Rectal smooth muscle tissue (tissue), 1 donor: ENCODE measurements around the gene OR6B3.

ENCODE experiments used
- H3K27ac ChIP-seq: one replicate; pipeline ENCODE4 v1.7.0; 2013; ENCODE audit warnings: low read depth, low read length, inconsistent platforms
- H3K27me3 ChIP-seq: one replicate; pipeline ENCODE4 v1.7.0; 2013; ENCODE audit warnings: low read length; ENCODE audit not compliant: control insufficient read depth, insufficient read depth
- H3K36me3 ChIP-seq: one replicate; pipeline ENCODE4 v1.7.0; 2013; ENCODE audit warnings: low read length; ENCODE audit not compliant: control insufficient read depth, insufficient read depth
- H3K4me1 ChIP-seq: one replicate; pipeline ENCODE4 v1.7.0; 2013; ENCODE audit warnings: low read length; ENCODE audit not compliant: control insufficient read depth, insufficient read depth
- H3K4me3 ChIP-seq: one replicate; pipeline ENCODE4 v1.7.0; 2013; ENCODE audit warnings: low read length
- H3K9ac ChIP-seq: one replicate; pipeline ENCODE4 v1.7.0; 2013; ENCODE audit warnings: low read length

Gene OR6B3

DNA sequence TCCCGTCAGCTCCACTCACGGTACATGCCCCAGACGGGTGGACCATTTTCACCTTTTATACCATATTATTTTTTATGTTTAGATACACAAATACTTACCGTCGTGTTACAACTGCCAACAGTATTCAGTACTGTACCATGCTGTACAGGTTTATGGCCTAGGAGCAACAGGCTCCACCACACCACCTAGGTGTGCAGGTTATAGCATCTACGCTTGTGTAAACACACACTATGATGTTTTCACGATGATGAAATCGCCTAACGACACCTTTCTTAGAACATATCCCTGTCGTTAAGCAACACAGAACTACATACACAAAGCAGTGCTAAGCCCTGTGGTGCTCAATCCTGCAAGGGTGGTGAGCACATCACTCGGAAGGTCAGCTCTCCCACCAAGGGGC lies 52.6 kb downstream of the OR6B3 start:
- Histone ChIP-seq H3K27ac (no peak overlapping the region), H3K4me3 (no peak overlapping the region), H3K4me1 (no peaks in the 10 kb centered on the region), H3K27me3 (no peaks in the 10 kb centered on the region), H3K36me3 (peaks cover 30% of the 10 kb centered on the region), H3K9ac (no peak overlapping the region)

DNA sequence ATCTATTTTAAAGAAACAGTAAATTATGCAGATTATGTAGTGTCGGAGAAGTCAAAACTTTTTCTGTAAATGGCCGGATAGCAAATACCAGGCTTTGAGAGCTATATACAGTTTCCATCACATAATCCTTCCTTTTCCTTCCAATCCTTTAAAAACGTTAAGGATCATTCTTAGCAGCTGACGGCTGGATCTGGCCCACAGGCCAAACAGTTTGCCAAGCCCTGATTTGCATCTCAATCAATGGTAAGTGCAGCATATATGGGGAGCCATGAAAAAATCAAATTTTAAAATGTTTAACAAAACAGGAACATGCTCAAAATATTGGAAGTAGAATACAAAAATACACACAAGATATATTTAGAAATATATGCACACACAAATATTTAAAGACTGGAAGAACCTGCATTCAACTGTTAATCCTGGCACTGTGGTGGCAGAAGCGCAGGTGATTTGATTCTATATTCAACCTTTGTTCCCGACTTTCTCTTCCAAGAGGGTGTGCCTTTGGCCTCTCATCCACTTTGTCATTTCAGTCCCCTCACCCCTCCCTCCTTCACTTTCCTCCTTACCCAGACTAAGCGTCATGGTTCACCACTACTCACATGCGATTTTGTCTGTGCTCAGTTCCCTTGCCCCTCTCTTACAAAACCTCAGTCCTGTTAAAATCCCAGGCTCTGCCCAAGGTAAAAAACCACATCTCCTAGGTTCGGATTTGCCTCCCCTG lies 55.5 kb downstream of the OR6B3 start:
- no peak overlapping the region for H3K27ac ChIP-seq
- no peak overlapping the region for H3K9ac ChIP-seq
- no peak overlapping the region for H3K4me3 ChIP-seq
- peaks cover 24% of the 10 kb centered on the region for H3K36me3 ChIP-seq
- no peaks in the 10 kb centered on the region for H3K27me3 ChIP-seq
- no peaks in the 10 kb centered on the region for H3K4me1 ChIP-seq
